IMR-90 (cell line): Measurements from ENCODE around the gene UNC79. TPM values are rescaled to one million over a fixed set of nuclear protein-coding genes. Genes with fewer than 3 reads are reported as not detected.

Experiments
- ATAC-seq: fragments of 200-7000 bp; cut with Tn5 transposase; 2 replicates; pipeline ENCODE4 v1.9.1; 2020; ENCODE audit warnings: low read depth, mild to moderate bottlenecking, moderate library complexity
- BruUV-seq: library from RNA; stranded (reverse); fragments of 400-500 nt; replicated peaks from 2 replicates; lab custom pipeline; 2021; lab: Mats Ljungman, UMichigan
- CTCF ChIA-PET: fragments of 300-600 bp; formaldehyde crosslinking; extraction: SDS; loops from one replicate; lab custom pipeline; 2021; ENCODE audit warnings: antibody characterized with exemption; lab: Yijun Ruan, JAX
- POLR2A ChIA-PET: fragments of 300-600 bp; sonication (Branson Sonifier 250); formaldehyde crosslinking; loops from one replicate; lab custom pipeline; 2022; ENCODE audit warnings: antibody characterized with exemption; ENCODE audit not compliant: unreplicated experiment; lab: Charles Lee
- DNase-seq: peaks from one replicate; pipeline ENCODE4 v3.0.0; 2013
- H2AFZ ChIP-seq: replicated peaks from 2 replicates; pipeline ENCODE3; 2013; ENCODE audit warnings: low read length, mild to moderate bottlenecking; ENCODE audit not compliant: poor library complexity
- H2AK5ac ChIP-seq: 2 replicates; pipeline ENCODE4 v1.6.1; 2013; ENCODE audit warnings: low read depth, low read length, inconsistent platforms
- H2AK9ac ChIP-seq: replicated peaks from 2 replicates; pipeline ENCODE3; 2013; ENCODE audit warnings: mild to moderate bottlenecking, low read depth, low read length, moderate library complexity; ENCODE audit not compliant: poor library complexity
- H2BK120ac ChIP-seq: 2 replicates; pipeline ENCODE4 v1.6.1; 2013; ENCODE audit warnings: low read depth, low read length, inconsistent platforms
- H2BK15ac ChIP-seq: 3 replicates; pipeline ENCODE4 v1.6.1; 2013; ENCODE audit warnings: low read depth, low read length, inconsistent platforms
- H2BK20ac ChIP-seq: 2 replicates; pipeline ENCODE4 v1.6.1; 2013; ENCODE audit warnings: low read depth, mild to moderate bottlenecking, inconsistent platforms, low read length, moderate library complexity
- H2BK5ac ChIP-seq: 2 replicates; pipeline ENCODE4 v1.6.1; 2013; ENCODE audit warnings: mild to moderate bottlenecking, low read depth, low read length, inconsistent platforms; ENCODE audit not compliant: poor library complexity, severe bottlenecking
- H3K14ac ChIP-seq: replicated peaks from 2 replicates; pipeline ENCODE4 v1.6.1; 2013; ENCODE audit warnings: low read depth, low read length, inconsistent platforms
- H3K18ac ChIP-seq: 2 replicates; pipeline ENCODE4 v1.6.1; 2013; ENCODE audit warnings: low read depth, low read length, control low read depth
- H3K23ac ChIP-seq: 2 replicates; pipeline ENCODE4 v1.6.1; 2013; ENCODE audit warnings: low read depth, low read length, inconsistent platforms
- H3K27ac ChIP-seq: 2 replicates; pipeline ENCODE4 v1.5.1; 2013; ENCODE audit warnings: mild to moderate bottlenecking, control low read depth, low read length; ENCODE audit not compliant: insufficient read depth
- H3K27me3 ChIP-seq: 2 replicates; pipeline ENCODE4 v1.6.1; 2013; ENCODE audit warnings: low read length; ENCODE audit not compliant: control insufficient read depth, insufficient read depth
- H3K36me3 ChIP-seq: 2 replicates; pipeline ENCODE4 v1.6.1; 2013; ENCODE audit warnings: low read length, mixed read lengths; ENCODE audit not compliant: control insufficient read depth, insufficient read depth
- H3K4ac ChIP-seq: 2 replicates; pipeline ENCODE4 v1.6.1; 2013; ENCODE audit warnings: low read depth, low read length, inconsistent platforms
- H3K4me1 ChIP-seq: 2 replicates; pipeline ENCODE4 v1.6.1; 2013; ENCODE audit warnings: low read length, mixed read lengths; ENCODE audit not compliant: control insufficient read depth, insufficient read depth
- H3K4me2 ChIP-seq: 2 replicates; pipeline ENCODE4 v1.6.1; 2013; ENCODE audit warnings: low read depth, mild to moderate bottlenecking, control low read depth, low read length, moderate library complexity
- H3K4me3 ChIP-seq: 2 replicates; pipeline ENCODE4 v1.5.1; 2013; ENCODE audit warnings: low read depth, mild to moderate bottlenecking, control low read depth, low read length, moderate library complexity; ENCODE audit not compliant: insufficient read depth
- H3K56ac ChIP-seq: 2 replicates; pipeline ENCODE4 v1.6.1; 2013; ENCODE audit warnings: low read length, inconsistent platforms; ENCODE audit not compliant: insufficient read depth; ENCODE audit errors: extremely low read depth
- H3K79me1 ChIP-seq, 2 experiments: 2 replicates each; pipeline ENCODE4 v1.6.1; 2013; ENCODE audit warnings: low read length in 2 of 2, inconsistent platforms in 1 of 2, low read depth in 1 of 2
- H3K9ac ChIP-seq: 2 replicates; pipeline ENCODE4 v1.6.1; 2013; ENCODE audit warnings: low read depth, low read length, control low read depth
- H3K9me1 ChIP-seq: 2 replicates; pipeline ENCODE4 v1.6.1; 2013; ENCODE audit warnings: low read length, inconsistent platforms; ENCODE audit not compliant: insufficient read depth
- H3K9me3 ChIP-seq: 2 replicates; pipeline ENCODE4 v1.6.1; 2013; ENCODE audit warnings: low read length; ENCODE audit not compliant: control insufficient read depth, insufficient read depth
- H4K20me1 ChIP-seq: 2 replicates; pipeline ENCODE4 v1.6.1; 2013; ENCODE audit warnings: low read length, inconsistent platforms; ENCODE audit not compliant: insufficient read depth
- H4K5ac ChIP-seq: 2 replicates; pipeline ENCODE4 v1.6.1; 2013; ENCODE audit warnings: mild to moderate bottlenecking, low read depth, low read length, control low read depth
- H4K8ac ChIP-seq, 2 experiments: 2 replicates each; pipeline ENCODE4 v1.6.1; 2013; ENCODE audit warnings: low read depth in 2 of 2, low read length in 2 of 2, control low read depth in 1 of 2, inconsistent platforms in 1 of 2
- H4K91ac ChIP-seq: 2 replicates; pipeline ENCODE4 v1.6.1; 2013; ENCODE audit warnings: low read depth, low read length, inconsistent platforms; ENCODE audit not compliant: insufficient read depth
- BHLHE40 ChIP-seq: fragments of 150-350 bp; IDR thresholded peaks from 2 replicates; pipeline ENCODE4 v1.6.1; 2016; ENCODE audit warnings: mild to moderate bottlenecking, low read depth, low read length
- CEBPB ChIP-seq: IDR thresholded peaks from 2 replicates; pipeline ENCODE4 v1.6.1; 2012; ENCODE audit warnings: low read depth, low read length, improper control_type of control experiment
- CTCF ChIP-seq: conservative IDR thresholded peaks from 2 replicates; pipeline ENCODE4 v1.5.1; 2012; ENCODE audit warnings: mild to moderate bottlenecking, low read depth, low read length, improper control_type of control experiment
- MAFK ChIP-seq: IDR thresholded peaks from 2 replicates; pipeline ENCODE4 v1.6.1; 2012; ENCODE audit warnings: low read depth, low read length, improper control_type of control experiment
- MAZ ChIP-seq: IDR thresholded peaks from 2 replicates; pipeline ENCODE4 v1.6.1; 2012; ENCODE audit warnings: low read depth, mild to moderate bottlenecking, low read length, improper control_type of control experiment, moderate library complexity, borderline replicate concordance
- NFE2L2 ChIP-seq: fragments of 150-350 bp; IDR thresholded peaks from 2 replicates; pipeline ENCODE4 v1.6.1; 2016; ENCODE audit warnings: low read depth, mild to moderate bottlenecking, low read length
- RAD21 ChIP-seq: IDR thresholded peaks from 2 replicates; pipeline ENCODE4 v1.6.1; 2012; ENCODE audit warnings: low read length, improper control_type of control experiment
- RCOR1 ChIP-seq: IDR thresholded peaks from 2 replicates; pipeline ENCODE4 v1.6.1; 2012; ENCODE audit warnings: mild to moderate bottlenecking, low read length, improper control_type of control experiment; ENCODE audit not compliant: insufficient replicate concordance
- RFX5 ChIP-seq: IDR thresholded peaks from 2 replicates; pipeline ENCODE4 v1.8.0; 2012; ENCODE audit warnings: low read depth, mild to moderate bottlenecking, low read length, moderate library complexity
- USF2 ChIP-seq: fragments of 150-350 bp; IDR thresholded peaks from 2 replicates; pipeline ENCODE4 v1.6.1; 2017; ENCODE audit warnings: mild to moderate bottlenecking, antibody characterized with exemption, low read length, low read depth
- WGBS, 2 experiments: methylation state at CpG; one replicate each; pipeline versions ENCODE4 v1.1.5 to v1.1.7; 2013; ENCODE audit warnings: missing lambda C conversion rate in 2 of 2; ENCODE audit not compliant: insufficient read length in 1 of 2; ENCODE audit errors: extremely low coverage in 2 of 2; 5-methylcytosine and 5-hydroxymethylcytosine counted together
- dilution Hi-C: fragments of 300-500 bp; cut with HindIII; formaldehyde crosslinking; loops from one replicate; pipeline ENCODE4 v1.14.3; 2018; ENCODE audit warnings: low sequenced_read_pairs; ENCODE audit not compliant: unreplicated experiment
- in situ Hi-C: fragments of 300-500 bp; cut with MboI; formaldehyde crosslinking; loops from 3 replicates; pipeline ENCODE4 v1.14.3; 2019; ENCODE audit warnings: low sequenced_read_pairs, inconsistent platforms, mixed read lengths
- intact Hi-C: fragments of 100-400 bp; cut with micrococcal nuclease; formaldehyde crosslinking; loops from 2 replicates; pipeline ENCODE4 v1.10.0; 2022
- polyA plus RNA-seq, 3 experiments: library from polyadenylated mRNA; depleted of rRNA; stranded (reverse); fragments of >200 nt; gene quantifications; 2 replicates each; pipeline ENCODE4 v1.2.3, GENCODE V29; 2012; ENCODE audit warnings: low replicate concordance in 1 of 3
- total RNA-seq: library from RNA; depleted of rRNA; stranded (reverse); fragments of >200 nt; gene quantifications from 2 replicates; pipeline ENCODE4 v1.2.3, GENCODE V29; 2012

UNC79 gene
- total and polyA plus RNA-seq, 2 of the 4 experiments (the other 2 are of a cell fraction) = under 0.01 TPM

- no CpG with 5 or more reads among the region's 1 CpG for WGBS, 2 experiments
Observed at GRCh38 chr14:93528884-93529558, 98.3 kb downstream of the UNC79 start.

More at GRCh38 chr14:93528884-93529558, 98.3 kb downstream of the UNC79 start:
- ChIA-PET POLR2A (no interaction called here), CTCF (no interaction called here)
- in situ Hi-C loops = no loop called here
- Histone ChIP-seq H4K5ac (no peak overlapping the region), H4K91ac (no peak overlapping the region), H3K4me2 (no peak overlapping the region), H3K18ac (no peak overlapping the region), H3K23ac (no peak overlapping the region), H3K79me1 (no peaks in the 10 kb centered on the region), H4K8ac (no peak overlapping the region), H2BK15ac (no peak overlapping the region), H2BK5ac (no peak overlapping the region), H3K14ac (no peak overlapping the region), H3K9ac (no peak overlapping the region), H2BK20ac (no peak overlapping the region), H2AK5ac (no peak overlapping the region), H2BK120ac (no peak overlapping the region), H2AK9ac (no peak overlapping the region), H3K56ac (no peak overlapping the region), H3K4ac (no peak overlapping the region), H3K4me1 (no peaks in the 10 kb centered on the region), H3K9me1 (no peaks in the 10 kb centered on the region), H3K27ac (no peak overlapping the region), H2AFZ (no peak overlapping the region), H3K9me3 (no peaks in the 10 kb centered on the region), H3K27me3 (no peaks in the 10 kb centered on the region), H4K20me1 (no peaks in the 10 kb centered on the region), H3K4me3 (no peak overlapping the region), H3K36me3 (no peaks in the 10 kb centered on the region)
- ATAC-seq (no peak), DNase-seq (no peak)
- TF ChIP-seq RCOR1 (no peak), USF2 (no peak), RAD21 (no peak), RFX5 (no peak), CTCF (no peak), MAFK (no peak), MAZ (no peak), CEBPB (no peak), BHLHE40 (no peak), NFE2L2 (no peak)
- dilution Hi-C loops = no loop called here
- intact Hi-C loops = no loop called here
- BruUV-seq = no TSS peak
